Measurements from ENCODE around the gene FHOD3.

DNA sequence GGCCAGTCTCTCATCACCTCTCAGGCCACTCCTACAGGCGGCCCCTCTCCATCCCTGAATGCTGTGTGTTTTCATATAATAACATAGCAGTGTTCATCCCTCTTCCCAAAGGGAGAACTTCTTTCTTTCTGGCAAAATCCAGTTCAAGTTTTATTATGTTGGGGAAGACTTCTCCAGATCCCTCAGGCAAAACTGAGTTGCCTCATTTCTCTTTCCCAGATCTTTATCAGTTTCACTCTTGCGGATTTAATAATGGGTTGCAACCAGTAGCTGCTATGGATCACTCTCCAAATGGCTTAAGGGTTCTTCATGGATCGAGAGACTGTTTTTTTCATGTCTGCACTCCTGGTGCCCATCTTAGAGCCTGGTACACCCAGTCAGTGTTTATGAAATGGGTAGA, 129.9 kb downstream of the FHOD3 start:
- no peak for TF ChIP-seq PAF1 (CRISPR knock-in tag; IDR thresholded peaks at IDR 0.05)
- TF ChIP-seq, protein P1, sequence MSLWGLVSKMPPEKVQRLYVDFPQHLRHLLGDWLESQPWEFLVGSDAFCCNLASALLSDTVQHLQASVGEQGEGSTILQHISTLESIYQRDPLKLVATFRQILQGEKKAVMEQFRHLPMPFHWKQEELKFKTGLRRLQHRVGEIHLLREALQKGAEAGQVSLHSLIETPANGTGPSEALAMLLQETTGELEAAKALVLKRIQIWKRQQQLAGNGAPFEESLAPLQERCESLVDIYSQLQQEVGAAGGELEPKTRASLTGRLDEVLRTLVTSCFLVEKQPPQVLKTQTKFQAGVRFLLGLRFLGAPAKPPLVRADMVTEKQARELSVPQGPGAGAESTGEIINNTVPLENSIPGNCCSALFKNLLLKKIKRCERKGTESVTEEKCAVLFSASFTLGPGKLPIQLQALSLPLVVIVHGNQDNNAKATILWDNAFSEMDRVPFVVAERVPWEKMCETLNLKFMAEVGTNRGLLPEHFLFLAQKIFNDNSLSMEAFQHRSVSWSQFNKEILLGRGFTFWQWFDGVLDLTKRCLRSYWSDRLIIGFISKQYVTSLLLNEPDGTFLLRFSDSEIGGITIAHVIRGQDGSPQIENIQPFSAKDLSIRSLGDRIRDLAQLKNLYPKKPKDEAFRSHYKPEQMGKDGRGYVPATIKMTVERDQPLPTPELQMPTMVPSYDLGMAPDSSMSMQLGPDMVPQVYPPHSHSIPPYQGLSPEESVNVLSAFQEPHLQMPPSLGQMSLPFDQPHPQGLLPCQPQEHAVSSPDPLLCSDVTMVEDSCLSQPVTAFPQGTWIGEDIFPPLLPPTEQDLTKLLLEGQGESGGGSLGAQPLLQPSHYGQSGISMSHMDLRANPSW (CRISPR knock-in tag; IDR thresholded peaks at IDR 0.05; ENCODE audit: borderline replicate concordance): no peak
- TF ChIP-seq, protein P2, sequence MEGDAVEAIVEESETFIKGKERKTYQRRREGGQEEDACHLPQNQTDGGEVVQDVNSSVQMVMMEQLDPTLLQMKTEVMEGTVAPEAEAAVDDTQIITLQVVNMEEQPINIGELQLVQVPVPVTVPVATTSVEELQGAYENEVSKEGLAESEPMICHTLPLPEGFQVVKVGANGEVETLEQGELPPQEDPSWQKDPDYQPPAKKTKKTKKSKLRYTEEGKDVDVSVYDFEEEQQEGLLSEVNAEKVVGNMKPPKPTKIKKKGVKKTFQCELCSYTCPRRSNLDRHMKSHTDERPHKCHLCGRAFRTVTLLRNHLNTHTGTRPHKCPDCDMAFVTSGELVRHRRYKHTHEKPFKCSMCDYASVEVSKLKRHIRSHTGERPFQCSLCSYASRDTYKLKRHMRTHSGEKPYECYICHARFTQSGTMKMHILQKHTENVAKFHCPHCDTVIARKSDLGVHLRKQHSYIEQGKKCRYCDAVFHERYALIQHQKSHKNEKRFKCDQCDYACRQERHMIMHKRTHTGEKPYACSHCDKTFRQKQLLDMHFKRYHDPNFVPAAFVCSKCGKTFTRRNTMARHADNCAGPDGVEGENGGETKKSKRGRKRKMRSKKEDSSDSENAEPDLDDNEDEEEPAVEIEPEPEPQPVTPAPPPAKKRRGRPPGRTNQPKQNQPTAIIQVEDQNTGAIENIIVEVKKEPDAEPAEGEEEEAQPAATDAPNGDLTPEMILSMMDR (CRISPR knock-in tag; IDR thresholded peaks at IDR 0.05): no peak
- TF ChIP-seq, protein P3, sequence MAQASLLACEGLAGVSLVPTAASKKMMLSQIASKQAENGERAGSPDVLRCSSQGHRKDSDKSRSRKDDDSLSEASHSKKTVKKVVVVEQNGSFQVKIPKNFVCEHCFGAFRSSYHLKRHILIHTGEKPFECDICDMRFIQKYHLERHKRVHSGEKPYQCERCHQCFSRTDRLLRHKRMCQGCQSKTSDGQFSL (CRISPR knock-in tag; IDR thresholded peaks at IDR 0.05): no peak

Measured in HepG2 (cell line).